Neutrophil (primary cell): Measurements from ENCODE around the gene CRTAC1.

Experiments used
- H3K27ac ChIP-seq: fragments of 200-600 bp; sonication (generic); 2 replicates; pipeline ENCODE4 v1.5.1; 2016; ENCODE audit warnings: mild to moderate bottlenecking, moderate library complexity
- H3K27me3 ChIP-seq: fragments of 200-600 bp; sonication (generic); 2 replicates; pipeline ENCODE4 v1.6.0; 2016; ENCODE audit warnings: mild to moderate bottlenecking
- H3K36me3 ChIP-seq: fragments of 200-600 bp; sonication (generic); 2 replicates; pipeline ENCODE4 v1.5.1; 2017
- H3K4me1 ChIP-seq, 2 experiments: fragments of 200-600 bp in 1 of 2; sonication (generic) in 1 of 2; 1 replicate in 1 of 2; 2 replicates in 1 of 2; pipeline versions ENCODE4 v1.5.1 to v1.6.1; 2013 to 2016; ENCODE audit warnings: low read depth in 1 of 2, low read length in 1 of 2, mild to moderate bottlenecking in 1 of 2, moderate library complexity in 1 of 2; ENCODE audit not compliant: control insufficient read depth in 1 of 2, insufficient read depth in 1 of 2
- H3K4me3 ChIP-seq, 2 experiments: fragments of 200-600 bp in 1 of 2; sonication (generic) in 1 of 2; 1 replicate in 1 of 2; 2 replicates in 1 of 2; pipeline ENCODE4 v1.5.1; 2013 to 2016; ENCODE audit warnings: low read depth in 1 of 2, low read length in 1 of 2, mild to moderate bottlenecking in 1 of 2, moderate library complexity in 1 of 2
- H3K9me3 ChIP-seq: fragments of 200-600 bp; sonication (generic); 2 replicates; pipeline ENCODE4 v1.5.1; 2016
- CTCF ChIP-seq: fragments of 200-600 bp; sonication (generic); IDR thresholded peaks from 2 replicates; pipeline ENCODE4 v1.5.1; 2016; ENCODE audit warnings: antibody characterized with exemption

CRTAC1 gene

GRCh38 chr10:97858001-97858439 lies 172.4 kb downstream of the CRTAC1 start:
- H3K36me3 ChIP-seq = no peaks in the 10 kb centered on the region
- no peak for TF ChIP-seq CTCF
- no peaks in the 10 kb centered on the region for H3K9me3 ChIP-seq
- H3K4me1 ChIP-seq = no peaks in the 10 kb centered on the region
- H3K4me3 ChIP-seq = no peak overlapping the region
- H3K27ac ChIP-seq = no peak overlapping the region
- H3K27me3 ChIP-seq = peaks cover 45% of the 10 kb centered on the region

- Histone ChIP-seq H3K27ac (no peak overlapping the region), H3K9me3 (no peaks in the 10 kb centered on the region), H3K36me3 (no peaks in the 10 kb centered on the region), H3K4me3 (no peak overlapping the region), H3K4me1 (peaks cover 0 to 3% of the 10 kb centered on the region in 2 experiments), H3K27me3 (peaks cover 65% of the 10 kb centered on the region)
- TF ChIP-seq CTCF = no peak
These were observed 175.7 kb downstream of the CRTAC1 start for GRCh38 chr10:97854743-97855142.

GRCh38 chr10:97852840-97853405 lies 177.5 kb downstream of the CRTAC1 start:
- no peaks in the 10 kb centered on the region for H3K36me3 ChIP-seq
- H3K4me1 ChIP-seq = peaks cover 0 to 3% of the 10 kb centered on the region in 2 experiments
- H3K27me3 ChIP-seq = peaks cover 83% of the 10 kb centered on the region
- no peaks in the 10 kb centered on the region for H3K9me3 ChIP-seq
- TF ChIP-seq CTCF = no peak
- no peak overlapping the region for H3K27ac ChIP-seq
- no peak overlapping the region for H3K4me3 ChIP-seq

GRCh38 chr10:97852277-97852676 lies 178.1 kb downstream of the CRTAC1 start:
- Histone ChIP-seq H3K4me3 (no peak overlapping the region), H3K27ac (no peak overlapping the region), H3K4me1 (peaks cover 0 to 3% of the 10 kb centered on the region in 2 experiments), H3K36me3 (no peaks in the 10 kb centered on the region), H3K27me3 (peaks cover 90% of the 10 kb centered on the region), H3K9me3 (no peaks in the 10 kb centered on the region)
- TF ChIP-seq CTCF = no peak

GRCh38 chr10:97851341-97852001 lies 178.9 kb downstream of the CRTAC1 start:
- Histone ChIP-seq H3K9me3 (no peaks in the 10 kb centered on the region), H3K36me3 (no peaks in the 10 kb centered on the region), H3K27me3 (peaks cover 96% of the 10 kb centered on the region), H3K4me3 (no peak overlapping the region), H3K27ac (no peak overlapping the region), H3K4me1 (peaks cover 0 to 3% of the 10 kb centered on the region in 2 experiments)
- no peak for TF ChIP-seq CTCF
